Natural killer cell treated with Interleukin-12 subunit alpha and Interleukin-12 subunit beta and Interleukin-15 and Interleukin-18, amount 100 ng/mL, for 72 hours (primary cell): Measurements from ENCODE around the gene INPP5D. TPM values are rescaled to one million over a fixed set of nuclear protein-coding genes. Genes with fewer than 3 reads are reported as not detected.

ENCODE experiments used
- ATAC-seq, 2 donors: fragments of 150-1000 bp; cut with Tn5 transposase in 1 of 2; sonication (Bioruptor Pico), chemical (Tn5 transposase) in 1 of 2; 2 replicates each; pipeline ENCODE4 v1.10.0; 2021
- DNase-seq: peaks from one replicate; pipeline ENCODE4 v3.0.0; 2022; ENCODE audit warnings: low spot score
- H3K27ac Mint-ChIP-seq, 2 donors: 1 replicate in 1 of 2; 2 replicates in 1 of 2; pipeline ENCODE4 v1.8.0; 2022; ENCODE audit warnings: mixed read lengths in 2 of 2, mild to moderate bottlenecking in 1 of 2, moderate library complexity in 1 of 2
- H3K27me3 Mint-ChIP-seq, 2 donors: 1 replicate in 1 of 2; 2 replicates in 1 of 2; pipeline ENCODE4 v1.8.0; 2022; ENCODE audit warnings: mixed read lengths in 2 of 2
- H3K36me3 Mint-ChIP-seq: one replicate; pipeline ENCODE4 v1.8.0; 2022; ENCODE audit warnings: mixed read lengths
- H3K4me1 Mint-ChIP-seq, 2 donors: 1 replicate in 1 of 2; 2 replicates in 1 of 2; pipeline ENCODE4 v1.8.0; 2022; ENCODE audit warnings: low read depth in 2 of 2, mixed read lengths in 2 of 2, mild to moderate bottlenecking in 1 of 2
- H3K4me3 Mint-ChIP-seq: one replicate; pipeline ENCODE4 v1.8.0; 2022; ENCODE audit warnings: mixed read lengths
- H3K9me3 Mint-ChIP-seq: 2 replicates; pipeline ENCODE4 v1.8.0; 2022; ENCODE audit warnings: mixed read lengths
- total RNA-seq, 2 donors: library from RNA; stranded (reverse); gene quantifications; one replicate each; pipeline ENCODE4 v1.2.3, GENCODE V29; 2022

INPP5D gene
- total RNA-seq, 2 donors from 2014 or later = 136 to 155 TPM

- Mint-ChIP-seq H3K27ac (peak overlapping the region; percentile 40 to 79), H3K27me3 (no peaks in the 10 kb centered on the region), H3K9me3 (no peaks in the 10 kb centered on the region)
These were observed 46.9 kb downstream of the INPP5D start for GRCh38 chr2:233107011-233107410.

GRCh38 chr2:233107831-233108300, 47.7 kb downstream of the INPP5D start:
- DNase-seq (no peak), ATAC-seq (peak; percentile 32 to 41)
- no peak overlapping the region for H3K4me3 Mint-ChIP-seq
- peaks cover 65% of the 10 kb centered on the region in 2 donors for H3K4me1 Mint-ChIP-seq
- no peaks in the 10 kb centered on the region for H3K27me3 Mint-ChIP-seq
- H3K27ac Mint-ChIP-seq = peak overlapping the region; percentile 79 to 88
- H3K9me3 Mint-ChIP-seq = no peaks in the 10 kb centered on the region
- peaks cover 3% of the 10 kb centered on the region for H3K36me3 Mint-ChIP-seq

More at GRCh38 chr2:233107011-233107410, 46.9 kb downstream of the INPP5D start:
- Mint-ChIP-seq H3K4me3 (peak overlapping the region; percentile 38), H3K4me1 (peaks cover 68 to 72% of the 10 kb centered on the region in 2 donors), H3K36me3 (peaks cover 4% of the 10 kb centered on the region)
- DNase-seq (no peak), ATAC-seq (no peak)

GRCh38 chr2:233108611-233109490, 48.7 kb downstream of the INPP5D start:
- no peaks in the 10 kb centered on the region for H3K27me3 Mint-ChIP-seq
- ATAC-seq (peak; percentile 59 to 74), DNase-seq (no peak)
- peak overlapping the region; percentile 79 to 88 for H3K27ac Mint-ChIP-seq
- H3K36me3 Mint-ChIP-seq = no peaks in the 10 kb centered on the region
- H3K9me3 Mint-ChIP-seq = no peaks in the 10 kb centered on the region
- peak overlapping the region; percentile 43 for H3K4me3 Mint-ChIP-seq
- H3K4me1 Mint-ChIP-seq = peaks cover 69 to 70% of the 10 kb centered on the region in 2 donors

GRCh38 chr2:233111427-233111826, 51.3 kb downstream of the INPP5D start:
- Mint-ChIP-seq H3K36me3 (no peaks in the 10 kb centered on the region), H3K27ac (peak overlapping the region in 1 of 2 donors; percentile 44), H3K9me3 (no peaks in the 10 kb centered on the region), H3K4me1 (peaks cover 67 to 71% of the 10 kb centered on the region in 2 donors), H3K4me3 (no peak overlapping the region), H3K27me3 (no peaks in the 10 kb centered on the region)
- DNase-seq = no peak
- ATAC-seq = no peak

- H3K4me1 Mint-ChIP-seq = peaks cover 65 to 70% of the 10 kb centered on the region in 2 donors
- no peak for ATAC-seq
- H3K36me3 Mint-ChIP-seq = no peaks in the 10 kb centered on the region
- H3K27ac Mint-ChIP-seq = peak overlapping the region in 1 of 2 donors; percentile 34
- H3K4me3 Mint-ChIP-seq = no peak overlapping the region
- DNase-seq = no peak
- no peaks in the 10 kb centered on the region for H3K27me3 Mint-ChIP-seq
- no peaks in the 10 kb centered on the region for H3K9me3 Mint-ChIP-seq
These were observed 52.2 kb downstream of the INPP5D start for GRCh38 chr2:233112329-233112728.

GRCh38 chr2:233112776-233113452, 52.8 kb downstream of the INPP5D start:
- no peaks in the 10 kb centered on the region for H3K36me3 Mint-ChIP-seq
- no peak overlapping the region for H3K4me3 Mint-ChIP-seq
- DNase-seq = no peak
- no peak for ATAC-seq
- peak overlapping the region; percentile 34 to 80 for H3K27ac Mint-ChIP-seq
- no peaks in the 10 kb centered on the region for H3K27me3 Mint-ChIP-seq
- H3K9me3 Mint-ChIP-seq = no peaks in the 10 kb centered on the region
- H3K4me1 Mint-ChIP-seq = peaks cover 67 to 72% of the 10 kb centered on the region in 2 donors

- no peaks in the 10 kb centered on the region for H3K27me3 Mint-ChIP-seq
- H3K27ac Mint-ChIP-seq = peak overlapping the region; percentile 34 to 80
- peak overlapping the region; percentile 18 for H3K4me3 Mint-ChIP-seq
- H3K4me1 Mint-ChIP-seq = peaks cover 67 to 72% of the 10 kb centered on the region in 2 donors
- H3K36me3 Mint-ChIP-seq = peaks cover 7% of the 10 kb centered on the region
- no peaks in the 10 kb centered on the region for H3K9me3 Mint-ChIP-seq
- DNase-seq (no peak), ATAC-seq (peak; percentile 60 to 62)
These were observed 54.3 kb downstream of the INPP5D start for GRCh38 chr2:233114421-233114861.

GRCh38 chr2:233115121-233115520, 55.0 kb downstream of the INPP5D start:
- Mint-ChIP-seq H3K4me1 (peaks cover 68 to 76% of the 10 kb centered on the region in 2 donors), H3K36me3 (peaks cover 7% of the 10 kb centered on the region), H3K27me3 (no peaks in the 10 kb centered on the region), H3K27ac (peak overlapping the region; percentile 34 to 80), H3K9me3 (no peaks in the 10 kb centered on the region), H3K4me3 (peak overlapping the region; percentile 18)
- DNase-seq = no peak
- no peak for ATAC-seq

GRCh38 chr2:233115741-233116140, 55.6 kb downstream of the INPP5D start:
- peaks cover 68 to 78% of the 10 kb centered on the region in 2 donors for H3K4me1 Mint-ChIP-seq
- DNase-seq = no peak
- H3K36me3 Mint-ChIP-seq = peaks cover 7% of the 10 kb centered on the region
- no peaks in the 10 kb centered on the region for H3K27me3 Mint-ChIP-seq
- peak overlapping the region; percentile 39 for H3K4me3 Mint-ChIP-seq
- no peaks in the 10 kb centered on the region for H3K9me3 Mint-ChIP-seq
- H3K27ac Mint-ChIP-seq = peak overlapping the region; percentile 34 to 80
- ATAC-seq = no peak

GRCh38 chr2:233116946-233117345, 56.8 kb downstream of the INPP5D start:
- H3K27ac Mint-ChIP-seq = peak overlapping the region in 1 of 2 donors; percentile 43
- peaks cover 64 to 73% of the 10 kb centered on the region in 2 donors for H3K4me1 Mint-ChIP-seq
- H3K9me3 Mint-ChIP-seq = no peaks in the 10 kb centered on the region
- H3K36me3 Mint-ChIP-seq = peaks cover 7% of the 10 kb centered on the region
- DNase-seq (no peak), ATAC-seq (no peak)
- no peak overlapping the region for H3K4me3 Mint-ChIP-seq
- no peaks in the 10 kb centered on the region for H3K27me3 Mint-ChIP-seq

- Mint-ChIP-seq H3K4me3 (no peak overlapping the region), H3K4me1 (peaks cover 64 to 76% of the 10 kb centered on the region in 2 donors), H3K9me3 (no peaks in the 10 kb centered on the region), H3K27ac (peak overlapping the region in 1 of 2 donors; percentile 43), H3K27me3 (no peaks in the 10 kb centered on the region), H3K36me3 (peaks cover 7% of the 10 kb centered on the region)
- DNase-seq (no peak), ATAC-seq (no peak)
These were observed 57.2 kb downstream of the INPP5D start for GRCh38 chr2:233117351-233117750.

- peak; percentile 7 to 30 for ATAC-seq
- peak overlapping the region; percentile 32 for H3K4me3 Mint-ChIP-seq
These were observed 57.9 kb downstream of the INPP5D start for GRCh38 chr2:233117811-233118647.

GRCh38 chr2:233118648-233119000, 58.5 kb downstream of the INPP5D start:
- DNase-seq (no peak), ATAC-seq (no peak)
- Mint-ChIP-seq H3K27ac (peak overlapping the region; percentile 59 to 71), H3K4me3 (peak overlapping the region; percentile 32), H3K9me3 (no peaks in the 10 kb centered on the region), H3K36me3 (peaks cover 15% of the 10 kb centered on the region), H3K27me3 (no peaks in the 10 kb centered on the region), H3K4me1 (peaks cover 54 to 72% of the 10 kb centered on the region in 2 donors)

More at GRCh38 chr2:233117811-233118647, 57.9 kb downstream of the INPP5D start:
- H3K9me3 Mint-ChIP-seq = no peaks in the 10 kb centered on the region
- H3K36me3 Mint-ChIP-seq = peaks cover 12% of the 10 kb centered on the region
- H3K4me1 Mint-ChIP-seq = peaks cover 60 to 76% of the 10 kb centered on the region in 2 donors
- DNase-seq = no peak
- H3K27me3 Mint-ChIP-seq = no peaks in the 10 kb centered on the region
- peak overlapping the region; percentile 59 to 71 for H3K27ac Mint-ChIP-seq
